Measurements from ENCODE around the gene SLC25A11. TPM values are rescaled to one million over a fixed set of nuclear protein-coding genes. Genes with fewer than 3 reads are reported as not detected.
A peak's percentile ranks its signal among the peaks of the same experiment; 100 is the strongest.

The SLC25A11 gene
- total RNA-seq, 1 donor from 2014 or later = 56.2 TPM

DNA sequence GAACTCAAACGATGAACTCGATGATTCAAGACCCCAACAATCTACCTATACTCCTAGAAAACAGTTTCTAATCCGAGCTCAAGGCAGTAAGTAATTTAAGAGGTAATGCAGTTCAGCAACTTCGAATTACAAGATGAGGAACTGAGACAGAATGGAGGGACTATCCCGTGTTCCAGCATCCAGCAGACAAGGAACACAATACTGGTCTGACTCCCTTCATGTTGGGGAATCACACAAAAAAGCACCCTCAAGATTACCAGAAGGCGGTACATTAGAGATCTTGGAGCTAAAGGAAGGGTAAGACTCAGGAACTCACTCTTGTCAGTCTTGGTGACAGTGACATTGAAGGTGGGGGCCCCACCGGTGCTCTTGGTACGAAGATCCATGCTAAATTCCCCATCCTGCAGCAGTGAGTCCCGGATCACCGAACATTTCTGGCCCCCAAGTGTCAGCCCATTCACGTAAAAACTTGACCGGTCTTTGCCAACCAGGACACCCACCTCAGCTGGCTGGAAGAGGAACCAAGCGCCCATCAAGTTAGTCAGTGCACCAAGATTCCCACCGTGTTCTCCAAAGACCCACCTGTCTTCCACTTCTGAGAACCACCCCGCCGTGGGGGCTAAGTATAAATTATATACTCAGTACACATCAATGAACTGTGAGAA, 6.6 kb upstream of the SLC25A11 start:
- TF ChIP-seq, protein P1, sequence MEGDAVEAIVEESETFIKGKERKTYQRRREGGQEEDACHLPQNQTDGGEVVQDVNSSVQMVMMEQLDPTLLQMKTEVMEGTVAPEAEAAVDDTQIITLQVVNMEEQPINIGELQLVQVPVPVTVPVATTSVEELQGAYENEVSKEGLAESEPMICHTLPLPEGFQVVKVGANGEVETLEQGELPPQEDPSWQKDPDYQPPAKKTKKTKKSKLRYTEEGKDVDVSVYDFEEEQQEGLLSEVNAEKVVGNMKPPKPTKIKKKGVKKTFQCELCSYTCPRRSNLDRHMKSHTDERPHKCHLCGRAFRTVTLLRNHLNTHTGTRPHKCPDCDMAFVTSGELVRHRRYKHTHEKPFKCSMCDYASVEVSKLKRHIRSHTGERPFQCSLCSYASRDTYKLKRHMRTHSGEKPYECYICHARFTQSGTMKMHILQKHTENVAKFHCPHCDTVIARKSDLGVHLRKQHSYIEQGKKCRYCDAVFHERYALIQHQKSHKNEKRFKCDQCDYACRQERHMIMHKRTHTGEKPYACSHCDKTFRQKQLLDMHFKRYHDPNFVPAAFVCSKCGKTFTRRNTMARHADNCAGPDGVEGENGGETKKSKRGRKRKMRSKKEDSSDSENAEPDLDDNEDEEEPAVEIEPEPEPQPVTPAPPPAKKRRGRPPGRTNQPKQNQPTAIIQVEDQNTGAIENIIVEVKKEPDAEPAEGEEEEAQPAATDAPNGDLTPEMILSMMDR (IDR thresholded peaks at IDR 0.05) = no peak
- no peak for DNase-seq (ENCODE audit: low spot score in 2 of 2)
- intact Hi-C loops (cut with DNase I) = no loop called here
- H3K9me3 ChIP-seq = no peaks in the 10 kb centered on the region
- H3K4me1 ChIP-seq = peaks cover 13 to 44% of the 10 kb centered on the region in 2 donors
- H3K36me3 ChIP-seq = peaks cover 32 to 49% of the 10 kb centered on the region in 2 donors
- H3K27me3 ChIP-seq = no peaks in the 10 kb centered on the region
- H3K27ac ChIP-seq = peak overlapping the region; percentile 93 to 97
- H3K4me3 ChIP-seq = peak overlapping the region; percentile 94 to 100

DNA sequence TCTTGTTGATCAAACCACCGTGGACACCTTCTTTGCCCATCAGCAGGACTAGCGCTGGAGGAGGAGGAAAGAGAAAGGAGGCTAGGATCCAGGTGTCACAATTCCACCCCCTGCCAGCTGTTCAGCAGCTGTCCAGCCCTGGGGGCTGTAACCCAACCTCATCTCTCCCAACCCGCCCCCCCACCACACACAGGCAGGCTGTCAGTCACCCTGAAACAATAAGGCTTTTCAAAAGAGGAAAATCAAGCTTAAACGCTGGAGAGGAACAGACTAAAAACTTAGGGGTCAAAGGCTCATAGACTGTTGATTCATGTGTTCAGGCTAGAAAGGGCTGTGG, 6.1 kb upstream of the SLC25A11 start:
- peaks cover 32 to 49% of the 10 kb centered on the region in 2 donors for H3K36me3 ChIP-seq
- peak overlapping the region; percentile 93 to 97 for H3K27ac ChIP-seq
- TF ChIP-seq, protein P1 (IDR thresholded peaks at IDR 0.05) = no peak
- no peak for DNase-seq (ENCODE audit: low spot score in 2 of 2)
- intact Hi-C loops (cut with DNase I) = no loop called here
- H3K9me3 ChIP-seq = no peaks in the 10 kb centered on the region
- H3K4me3 ChIP-seq = peak overlapping the region; percentile 28 to 94
- H3K27me3 ChIP-seq = no peaks in the 10 kb centered on the region
- peaks cover 18 to 45% of the 10 kb centered on the region in 2 donors for H3K4me1 ChIP-seq

DNA sequence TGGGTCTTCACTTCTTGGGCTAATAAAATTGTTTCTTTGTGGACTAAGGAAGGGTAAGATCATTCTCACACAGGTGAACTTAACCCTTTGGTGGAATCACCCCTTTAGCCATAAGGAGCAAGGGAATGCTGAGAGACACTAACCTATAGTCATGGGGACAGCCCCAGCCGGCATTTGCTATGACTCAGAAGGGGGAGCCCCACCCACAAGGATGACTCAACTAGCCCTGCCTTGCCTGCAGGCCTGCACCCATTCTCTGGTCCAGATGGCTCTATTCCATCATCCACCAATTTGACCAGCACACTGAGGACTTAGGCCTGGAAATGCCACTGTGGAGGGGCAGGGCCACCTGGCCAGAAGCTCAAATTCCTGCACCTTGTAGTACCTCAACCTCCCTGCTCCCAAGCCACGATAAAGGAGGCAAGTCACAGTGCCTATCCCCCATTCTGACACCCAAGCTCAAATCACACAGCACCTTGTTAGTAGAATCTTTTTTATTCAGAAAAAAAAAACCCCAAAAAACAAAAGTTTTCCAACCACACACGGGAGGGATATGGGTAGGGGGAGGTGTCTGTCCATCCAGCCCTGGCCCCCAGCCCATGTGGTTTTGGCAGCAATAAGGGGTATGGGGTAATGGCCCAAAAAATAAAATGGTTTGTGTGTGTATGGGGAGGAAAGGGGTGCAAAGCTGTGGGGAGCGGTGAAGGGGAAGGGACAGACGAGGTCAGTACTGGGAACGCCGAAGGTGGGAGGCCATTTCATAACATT, 5.5 kb upstream of the SLC25A11 start:
- peak; percentile 67 to 94 for DNase-seq (ENCODE audit: low spot score in 2 of 2)
- H3K4me1 ChIP-seq = peaks cover 20 to 40% of the 10 kb centered on the region in 2 donors

DNA sequence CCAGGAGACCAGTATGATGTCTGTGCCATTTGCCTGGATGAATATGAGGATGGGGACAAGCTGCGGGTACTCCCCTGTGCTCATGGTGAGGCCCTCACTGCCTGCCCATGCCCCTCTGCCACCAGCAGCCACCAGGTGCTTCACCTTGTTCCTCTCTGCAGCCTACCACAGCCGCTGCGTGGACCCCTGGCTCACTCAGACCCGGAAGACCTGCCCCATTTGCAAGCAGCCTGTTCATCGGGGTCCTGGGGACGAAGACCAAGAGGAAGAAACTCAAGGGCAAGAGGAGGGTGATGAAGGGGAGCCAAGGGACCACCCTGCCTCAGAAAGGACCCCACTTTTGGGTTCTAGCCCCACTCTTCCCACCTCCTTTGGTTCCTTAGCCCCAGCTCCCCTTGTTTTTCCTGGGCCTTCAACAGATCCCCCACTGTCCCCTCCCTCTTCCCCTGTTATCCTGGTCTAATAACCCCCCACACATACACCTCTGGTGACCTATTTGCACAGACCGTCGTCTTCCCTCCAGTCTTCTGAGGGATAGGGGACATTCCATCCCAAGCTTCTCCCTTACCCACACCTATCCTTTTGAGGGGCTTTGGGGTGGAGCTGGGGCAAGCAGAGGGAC, 4.8 kb upstream of the SLC25A11 start:
- Histone ChIP-seq H3K27me3 (no peaks in the 10 kb centered on the region), H3K36me3 (peaks cover 32 to 49% of the 10 kb centered on the region in 2 donors), H3K9me3 (no peaks in the 10 kb centered on the region), H3K4me3 (peak overlapping the region; percentile 28 to 94), H3K27ac (peak overlapping the region; percentile 93 to 97), H3K4me1 (peaks cover 20 to 37% of the 10 kb centered on the region in 2 donors)
- intact Hi-C loops (cut with DNase I) = loop anchor here (5.0 kb wide), 1 partner anchor 43 kb away; the partner anchor contains the start of gene CAMTA2
- DNase-seq (ENCODE audit: low spot score in 2 of 2) = no peak
- TF ChIP-seq, protein P1 (IDR thresholded peaks at IDR 0.05) = no peak

More for the DNA sequence above, 5.5 kb upstream of the SLC25A11 start:
- Histone ChIP-seq H3K27me3 (no peaks in the 10 kb centered on the region), H3K4me3 (peak overlapping the region; percentile 28 to 94), H3K9me3 (no peaks in the 10 kb centered on the region), H3K36me3 (peaks cover 32 to 49% of the 10 kb centered on the region in 2 donors), H3K27ac (peak overlapping the region; percentile 93 to 97)
- TF ChIP-seq, protein P1 (IDR thresholded peaks at IDR 0.05) = no peak
- intact Hi-C loops (cut with DNase I) = no loop called here

DNA sequence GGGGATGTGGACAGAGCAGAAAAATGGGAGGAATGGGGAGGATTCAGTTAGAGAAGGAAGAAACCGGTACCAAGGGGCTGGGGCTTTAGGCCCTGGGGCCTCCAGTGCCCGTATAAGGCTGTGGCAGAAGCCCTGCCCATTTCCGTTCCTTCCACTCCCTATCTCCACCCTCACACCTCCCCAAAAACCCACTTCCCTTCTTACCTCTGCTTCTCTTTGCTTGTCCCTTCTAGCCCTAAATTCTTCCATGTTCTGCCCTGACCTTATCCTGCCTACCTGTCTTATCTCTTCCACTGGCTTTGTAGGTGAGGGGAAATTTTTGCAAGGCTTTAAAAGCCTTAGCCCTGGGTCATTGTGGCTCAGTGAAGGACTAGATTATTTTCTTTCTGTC, 4.3 kb upstream of the SLC25A11 start:
- DNase-seq (ENCODE audit: low spot score in 2 of 2) = no peak
- intact Hi-C loops (cut with DNase I) = loop anchor here (5.0 kb wide), 1 partner anchor 43 kb away; the partner anchor contains the start of gene CAMTA2
- Histone ChIP-seq H3K9me3 (no peaks in the 10 kb centered on the region), H3K4me1 (peaks cover 20 to 37% of the 10 kb centered on the region in 2 donors), H3K36me3 (peaks cover 32 to 49% of the 10 kb centered on the region in 2 donors), H3K27me3 (no peaks in the 10 kb centered on the region), H3K4me3 (no peak overlapping the region), H3K27ac (peak overlapping the region; percentile 93 to 97)
- TF ChIP-seq, protein P1 (IDR thresholded peaks at IDR 0.05) = no peak

All from ascending aorta (tissue), 2 donors.